GM18507 (cell line): ENCODE measurements around the gene LGI1.

ENCODE experiments used
- DNase-seq: peaks from one replicate; pipeline ENCODE4 v3.0.0; 2011; ENCODE audit warnings: low read depth; ENCODE audit not compliant: insufficient read length; ENCODE audit errors: extremely low spot score
- FAIRE-seq: peaks from 2 replicates; lab custom pipeline; 2011; peaks lifted over from hg19 to GRCh38; lab: Jason Lieb, UNC

LGI1 gene

DNA sequence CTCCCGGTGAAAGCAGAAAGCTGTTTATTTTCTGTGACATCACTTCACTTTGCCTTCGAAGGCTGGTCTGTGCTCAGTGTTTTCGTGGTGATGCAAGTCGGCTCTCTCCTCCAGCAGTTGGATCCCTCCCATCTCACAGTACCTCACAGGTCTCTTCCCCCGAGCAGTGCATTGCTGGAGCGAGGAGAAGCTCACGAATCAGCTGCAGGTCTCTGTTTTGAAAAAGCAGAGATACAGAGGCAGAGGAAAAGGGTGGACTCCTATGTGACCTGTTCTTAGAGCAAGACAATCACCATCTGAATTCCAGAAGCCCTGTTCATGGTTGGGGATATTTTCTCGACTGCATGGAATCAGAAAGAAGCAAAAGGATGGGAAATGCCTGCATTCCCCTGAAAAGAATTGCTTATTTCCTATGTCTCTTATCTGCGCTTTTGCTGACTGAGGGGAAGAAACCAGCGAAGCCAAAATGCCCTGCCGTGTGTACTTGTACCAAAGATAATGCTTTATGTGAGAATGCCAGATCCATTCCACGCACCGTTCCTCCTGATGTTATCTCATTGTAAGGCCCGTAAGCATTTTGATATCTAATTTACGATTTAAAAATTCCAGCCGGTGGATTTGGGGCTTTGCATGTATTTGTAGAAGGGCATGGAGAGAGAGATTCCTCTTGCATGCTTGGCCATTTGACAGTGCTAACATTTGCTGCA lies at the start of gene LGI1:
Gene LGI1, plus strand, starts transcription at position 136 of the 707 bp plus-strand sequence. Its CDS starts 209 bp downstream, at position 345.
- no peak for DNase-seq
- FAIRE-seq, result no peak

DNA sequence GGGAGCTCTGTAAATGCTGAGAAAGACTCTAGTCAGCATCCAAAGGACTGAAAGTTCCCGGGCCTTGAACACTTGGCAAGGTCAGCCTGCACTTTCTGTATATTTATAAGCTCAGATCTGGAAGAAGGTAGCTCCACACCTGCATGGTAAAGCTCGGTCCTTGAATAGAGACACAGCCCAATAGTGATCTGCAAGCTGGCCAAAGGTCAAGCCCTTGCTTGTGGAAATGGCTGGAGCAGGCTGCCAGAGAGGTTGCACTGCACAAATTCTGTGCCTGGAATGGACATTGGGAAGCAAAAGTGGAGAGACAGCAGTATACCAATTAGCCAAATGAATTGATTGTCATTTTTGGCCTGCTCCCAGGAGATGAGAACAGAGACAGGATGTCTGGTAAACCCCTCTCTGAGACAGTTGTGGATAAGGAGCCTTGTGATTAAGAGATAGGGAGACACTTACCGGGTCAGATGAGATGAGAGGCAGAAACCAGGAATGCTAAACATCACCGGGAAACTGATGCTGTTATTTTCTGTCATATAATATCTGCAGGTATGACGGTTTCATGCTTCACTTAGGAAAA lies 47.3 kb upstream of the LGI1 start:
- FAIRE-seq (no peak), DNase-seq (no peak)

DNA sequence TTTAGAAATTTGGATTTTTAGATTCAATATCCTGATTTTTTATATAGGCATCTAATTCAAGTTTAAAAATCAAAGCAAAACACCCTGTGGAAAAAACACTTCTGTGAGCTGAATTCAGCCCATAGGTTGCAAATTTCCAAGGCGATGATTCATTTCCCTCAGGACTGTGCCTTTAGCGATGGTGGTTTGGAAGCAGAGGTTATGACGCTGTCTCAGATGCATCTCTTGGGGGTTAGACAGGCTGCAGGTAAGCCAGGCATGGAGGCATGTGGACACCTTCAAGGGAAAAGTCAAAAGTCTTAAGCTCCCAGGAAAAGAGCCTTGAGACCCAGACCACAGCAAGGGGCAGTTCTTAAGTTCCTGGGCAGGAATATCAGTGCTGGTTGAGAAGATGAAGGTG lies 45.8 kb upstream of the LGI1 start:
- no peak for FAIRE-seq

DNA sequence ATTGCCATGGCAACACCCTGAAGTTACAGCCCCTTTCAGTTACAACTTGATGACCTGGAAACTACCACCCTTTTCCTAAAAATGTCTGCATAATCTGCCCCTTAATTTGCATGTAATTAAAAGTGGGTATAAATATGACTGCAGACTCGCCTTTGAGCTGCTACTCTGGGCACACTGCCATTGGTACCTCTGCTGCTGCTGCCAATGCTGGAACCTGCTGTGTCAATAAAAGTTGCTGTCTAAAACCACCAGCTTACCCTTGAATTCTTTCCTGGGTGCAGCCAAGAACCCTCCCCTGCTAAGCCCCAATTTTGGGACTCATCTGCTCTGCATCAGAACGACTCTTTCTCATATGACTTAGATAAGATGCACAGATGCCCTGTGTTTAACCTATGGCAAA lies 45.1 kb upstream of the LGI1 start:
- FAIRE-seq (no peak), DNase-seq (no peak)

More for the DNA sequence above, 45.8 kb upstream of the LGI1 start:
- no peak for DNase-seq

DNA sequence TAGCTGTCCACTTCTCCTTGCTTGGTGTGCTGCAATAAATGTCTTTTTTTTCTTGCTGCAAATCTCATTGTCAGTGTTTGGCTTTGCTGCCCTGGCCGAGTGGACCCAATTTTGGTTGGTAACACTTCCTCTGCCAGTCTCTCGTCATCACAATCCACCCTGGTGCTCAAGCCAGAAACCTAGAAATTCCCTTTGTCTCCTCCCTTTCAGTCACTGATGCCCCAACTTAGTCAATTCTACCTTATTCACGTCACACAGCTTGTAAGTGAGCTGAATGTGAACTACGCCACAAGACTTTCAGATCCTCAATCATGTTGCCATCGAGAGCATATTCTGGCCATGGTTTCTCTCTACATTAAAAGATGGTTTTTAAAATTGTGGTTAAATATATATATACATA lies 42.4 kb upstream of the LGI1 start:
- DNase-seq, result peak; percentile 32
- FAIRE-seq, result peak; percentile 86

DNA sequence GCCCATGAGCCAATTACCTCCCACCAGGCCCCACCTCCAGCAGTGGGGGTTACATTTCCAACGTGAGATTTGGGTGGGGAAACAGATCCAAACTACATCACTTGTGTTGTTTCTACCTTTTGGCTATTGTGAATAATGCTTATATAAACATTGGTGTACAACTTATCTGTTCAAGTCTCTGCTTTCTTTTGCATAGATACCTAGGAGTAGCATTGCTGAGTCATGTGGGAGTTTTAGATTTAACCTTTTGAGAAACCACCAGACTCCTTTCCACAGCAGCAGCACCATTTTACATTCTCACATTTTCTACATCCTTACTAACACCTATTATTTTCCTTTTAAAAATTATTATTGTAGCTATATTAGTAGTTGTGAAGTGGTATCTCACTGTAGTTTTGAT lies 41.0 kb upstream of the LGI1 start:
- DNase-seq (no peak), FAIRE-seq (peak; percentile 70)

DNA sequence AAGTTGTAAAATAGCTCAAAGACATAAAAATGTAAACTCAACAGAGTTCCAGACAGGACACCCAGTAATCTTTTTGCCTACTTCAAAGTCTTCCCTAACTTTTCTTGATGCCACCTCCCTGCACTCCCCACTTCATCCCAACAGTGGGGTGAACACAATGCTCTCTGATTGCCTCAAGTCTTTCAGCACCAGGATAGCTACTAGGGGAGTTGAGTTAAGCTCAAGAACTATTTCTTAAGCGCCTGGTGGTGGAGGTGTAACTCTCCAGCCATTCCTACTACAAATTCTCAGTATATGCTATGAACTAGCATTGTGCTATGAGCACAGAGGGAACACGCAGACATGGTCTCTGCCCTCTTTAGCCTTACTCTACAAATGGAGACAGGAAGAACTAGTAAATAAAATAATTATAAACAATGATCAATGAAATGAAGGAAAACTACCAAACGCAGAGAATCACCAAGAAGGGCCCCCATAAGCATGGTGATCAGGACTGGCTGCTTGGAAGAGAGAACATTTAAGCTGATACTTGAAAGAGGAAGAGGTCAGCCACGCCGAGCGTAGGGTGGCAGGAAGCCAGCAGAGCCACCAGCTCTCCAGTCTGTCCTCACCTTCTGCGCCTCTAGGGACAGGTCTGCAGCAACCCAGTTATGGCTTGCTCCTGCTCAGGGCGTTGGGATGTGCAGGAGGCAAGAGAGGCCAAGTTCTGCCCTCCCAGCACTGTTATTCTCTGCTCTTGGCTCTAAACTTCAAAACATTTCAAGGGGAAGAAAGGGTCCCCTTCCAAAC lies 38.6 kb upstream of the LGI1 start:
- DNase-seq (no peak), FAIRE-seq (peak; percentile 91)

DNA sequence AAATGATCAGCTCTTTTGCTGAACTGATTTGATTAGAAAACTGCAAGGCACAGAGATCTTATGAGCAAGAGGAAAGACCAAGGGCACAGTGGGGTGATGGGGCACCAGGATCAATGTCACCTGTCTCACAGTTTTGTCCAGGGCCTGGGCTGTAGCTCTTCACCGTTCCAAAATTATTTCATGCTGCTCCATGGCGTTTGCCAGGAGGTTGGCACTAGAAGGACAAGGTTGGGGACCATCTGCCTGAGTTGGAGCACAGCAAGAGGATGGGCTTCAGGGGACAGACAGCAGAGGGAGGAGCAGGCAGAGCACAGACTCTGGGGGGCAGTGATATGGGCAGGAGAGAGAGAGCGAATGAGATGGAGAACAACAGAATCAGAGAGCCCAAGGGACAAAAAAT lies 37.8 kb upstream of the LGI1 start:
- no peak for DNase-seq
- FAIRE-seq, result no peak

DNA sequence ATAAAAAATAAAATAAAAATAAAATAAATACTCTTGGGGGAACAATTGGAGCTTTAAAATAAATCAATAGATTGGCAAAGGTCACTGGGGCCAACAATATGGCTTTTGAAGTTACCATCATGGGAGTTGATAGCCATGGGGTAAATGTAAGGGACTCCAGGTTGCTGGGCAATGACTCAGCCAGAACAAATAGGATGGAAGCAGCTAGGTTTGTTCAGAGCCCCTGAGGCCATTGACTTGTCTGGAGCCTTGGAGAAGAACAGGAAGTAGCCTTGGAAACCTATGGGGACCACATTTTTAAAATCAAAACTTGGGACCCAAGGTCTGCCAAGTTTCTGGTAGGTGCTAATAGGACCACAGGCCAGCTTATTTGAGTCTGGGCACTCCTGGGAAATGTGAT lies 35.2 kb upstream of the LGI1 start:
- DNase-seq (no peak), FAIRE-seq (no peak)

DNA sequence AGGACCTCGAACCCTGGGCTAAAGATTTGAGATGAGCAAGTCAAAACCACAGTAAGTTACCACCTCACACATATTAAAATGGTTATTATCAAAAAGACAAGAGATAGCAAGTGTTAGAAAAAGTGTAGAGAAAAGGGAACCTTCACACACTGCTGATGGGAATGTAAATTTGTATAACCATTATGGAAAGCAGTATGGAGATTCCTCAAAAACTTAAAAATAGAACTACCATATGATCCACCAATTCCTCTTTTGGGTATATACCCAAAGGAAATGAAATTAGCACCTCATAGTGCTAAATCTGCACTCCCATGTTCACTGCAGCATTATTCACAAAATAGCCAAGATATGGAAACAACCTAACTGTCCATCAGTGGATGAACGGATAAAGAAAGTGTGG lies 34.6 kb upstream of the LGI1 start:
- FAIRE-seq (no peak), DNase-seq (no peak)

DNA sequence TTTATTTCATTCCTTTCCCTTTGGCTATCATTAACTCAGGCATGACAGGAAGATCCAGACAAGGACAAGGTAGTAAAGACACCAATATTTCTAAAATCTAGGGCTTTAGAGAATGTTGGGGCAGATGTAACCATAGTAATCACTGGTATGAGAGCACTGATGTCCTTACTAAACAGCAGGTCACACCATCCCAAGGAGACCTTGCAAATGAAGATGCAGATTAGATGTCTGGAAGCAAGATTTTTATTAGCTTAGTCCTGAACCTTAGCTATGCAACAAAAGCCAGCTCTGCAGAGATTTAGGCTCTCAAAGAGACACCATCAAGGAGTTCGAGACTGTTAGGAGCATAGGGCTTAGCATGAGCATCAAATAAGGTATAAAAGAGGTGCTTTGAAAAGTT lies 31.7 kb upstream of the LGI1 start:
- DNase-seq (no peak), FAIRE-seq (no peak)

DNA sequence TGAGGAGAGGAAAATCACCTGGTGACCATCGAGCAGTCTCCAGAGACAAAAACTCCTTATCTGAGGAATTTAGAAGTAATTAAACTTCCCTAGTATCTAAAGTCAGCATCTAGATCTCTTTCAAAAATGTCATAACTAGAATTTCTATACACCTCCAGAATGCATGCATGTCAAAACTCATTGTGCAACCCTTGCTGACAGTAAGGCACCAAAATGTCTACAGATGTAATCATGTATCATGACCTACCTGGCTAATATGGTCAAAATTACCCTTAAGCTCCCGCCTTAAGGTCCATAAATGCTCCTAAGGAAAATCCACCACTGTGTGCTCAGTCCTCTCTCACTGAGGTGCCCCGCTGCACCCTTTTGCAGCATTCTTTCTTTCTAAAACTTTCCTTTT lies 16.4 kb upstream of the LGI1 start:
- no peak for DNase-seq
- FAIRE-seq, result no peak

DNA sequence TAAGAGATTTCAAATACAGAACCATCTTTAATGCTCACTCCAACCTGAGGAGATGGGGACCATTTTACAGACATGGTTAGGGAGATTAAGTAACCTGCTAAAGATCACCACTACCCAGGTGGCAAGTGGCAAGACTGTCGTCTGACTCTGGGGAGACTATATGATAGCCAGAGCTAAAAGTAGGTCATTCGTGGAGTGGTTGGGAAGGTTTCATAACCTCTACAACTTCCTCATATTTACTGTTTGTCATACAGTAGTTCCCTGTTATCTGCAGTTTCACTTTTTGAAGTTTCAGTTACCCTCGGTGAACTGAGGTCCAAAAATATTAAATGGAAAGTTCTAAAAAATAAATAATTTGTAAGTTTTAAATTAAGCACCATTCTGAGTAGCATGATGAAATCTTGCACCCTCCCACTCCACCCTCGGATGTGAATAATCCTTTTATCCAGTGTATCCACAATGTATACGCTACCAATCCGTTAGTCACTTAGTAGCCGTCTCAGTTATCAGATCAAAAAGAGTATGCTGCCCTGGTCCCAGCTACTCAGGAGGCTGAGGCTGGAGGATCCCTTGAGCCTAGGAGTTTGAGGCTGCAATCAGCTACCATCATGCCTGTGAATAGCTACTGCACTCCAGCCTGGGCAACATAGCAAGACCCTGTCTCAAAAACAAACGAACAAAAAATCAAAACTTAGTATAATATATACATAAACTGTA lies 14.9 kb upstream of the LGI1 start:
- peak; percentile 78 for FAIRE-seq
- no peak for DNase-seq

DNA sequence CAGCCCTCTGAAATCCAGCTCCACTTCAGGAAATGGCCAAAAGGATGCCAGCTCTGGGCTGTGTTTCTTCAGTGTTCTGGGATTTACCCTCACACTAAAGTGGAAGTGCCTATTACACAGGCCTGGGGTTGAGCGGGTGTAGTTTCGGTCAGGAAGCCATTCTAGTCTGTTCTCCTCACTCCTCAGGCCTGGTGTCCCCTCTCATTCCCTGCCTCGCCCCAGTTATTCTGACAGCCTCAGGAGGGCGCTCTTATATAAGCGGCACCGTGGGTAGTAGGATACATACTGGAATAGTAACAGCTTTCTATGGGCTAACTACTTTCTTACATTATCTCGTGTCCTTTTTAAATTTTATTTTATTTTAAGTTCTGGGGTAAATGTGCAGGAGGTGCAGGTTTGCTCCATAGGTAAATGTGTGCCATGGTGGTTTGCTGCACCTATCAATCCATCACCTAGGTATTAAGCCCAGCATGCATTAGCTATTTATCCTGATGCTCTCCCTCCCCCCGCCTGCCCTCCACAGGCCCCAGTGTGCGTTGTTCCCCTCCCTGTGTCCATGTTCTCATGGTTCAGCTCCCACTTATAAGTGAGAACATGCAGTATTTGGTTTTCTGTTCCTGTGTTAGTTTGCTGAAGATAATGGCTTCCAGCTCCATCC lies 12.2 kb upstream of the LGI1 start:
- no peak for DNase-seq
- no peak for FAIRE-seq

DNA sequence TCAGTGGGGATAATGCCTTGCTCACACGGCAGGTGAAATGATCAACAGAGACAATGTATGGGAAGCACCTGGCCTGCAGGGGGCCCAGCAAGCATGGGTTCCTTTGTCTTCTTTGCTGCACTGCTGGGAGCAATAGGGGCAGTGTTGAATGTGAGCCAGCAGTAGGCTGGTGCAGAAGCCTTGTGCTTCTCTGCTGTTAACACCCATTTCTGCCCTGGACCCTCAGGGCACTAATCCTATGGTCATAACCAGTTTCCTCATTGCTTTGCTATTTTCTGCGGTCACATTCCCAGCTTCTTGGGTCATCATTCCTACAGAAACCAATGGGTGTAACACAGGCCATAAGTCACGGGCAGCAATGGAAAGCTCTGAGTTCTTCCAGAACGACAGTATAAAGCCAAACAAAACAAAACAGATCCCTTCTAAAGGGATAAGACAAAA lies 10.9 kb upstream of the LGI1 start:
- DNase-seq, result no peak
- no peak for FAIRE-seq

DNA sequence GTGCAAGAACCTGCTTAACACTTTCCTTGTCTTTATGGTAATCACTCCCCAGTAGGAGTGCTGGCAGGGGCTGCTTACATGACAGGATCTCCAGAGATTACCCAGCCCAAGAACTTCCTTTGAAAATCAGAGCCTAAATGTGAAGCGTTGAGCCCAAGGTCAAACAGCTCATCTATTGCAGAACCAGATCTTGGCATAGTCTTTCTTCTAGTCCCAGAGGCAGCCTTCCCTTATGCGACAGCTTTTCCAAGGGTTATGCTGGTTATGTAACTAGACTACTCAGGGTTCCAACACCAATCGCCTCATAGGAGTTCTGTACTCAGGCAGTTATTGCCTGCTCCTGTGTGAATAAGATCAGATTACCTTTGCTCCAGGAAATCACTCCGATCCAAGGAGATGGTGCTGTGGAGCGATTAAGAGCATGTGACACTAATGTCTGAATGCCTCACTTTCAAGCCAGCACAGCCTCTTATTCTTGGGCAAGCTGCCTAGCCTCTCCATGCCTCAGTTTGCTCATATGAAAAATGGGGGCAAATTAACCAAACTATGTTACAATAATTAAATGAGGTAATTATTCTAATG lies 8.4 kb upstream of the LGI1 start:
- no peak for FAIRE-seq
- DNase-seq, result no peak

DNA sequence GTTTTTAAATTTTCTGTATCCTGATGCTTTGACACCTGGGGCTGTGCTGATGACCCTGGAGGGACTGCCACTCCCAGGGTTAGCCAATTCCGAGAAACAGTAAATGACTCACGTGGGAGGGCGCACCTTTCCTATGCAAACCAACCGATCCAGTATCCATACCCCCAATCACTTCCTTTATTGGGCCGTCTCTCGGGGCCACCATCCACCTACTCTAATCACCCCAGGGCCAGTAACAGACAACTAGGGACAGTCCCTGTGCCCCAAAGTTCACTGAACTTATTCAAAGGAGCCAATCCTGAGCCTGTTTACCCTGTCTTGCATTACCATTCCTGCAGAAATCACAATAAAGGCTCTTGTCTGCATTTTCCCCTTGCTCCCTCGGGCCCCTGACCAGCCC lies 6.6 kb upstream of the LGI1 start:
- FAIRE-seq (no peak), DNase-seq (no peak)

DNA sequence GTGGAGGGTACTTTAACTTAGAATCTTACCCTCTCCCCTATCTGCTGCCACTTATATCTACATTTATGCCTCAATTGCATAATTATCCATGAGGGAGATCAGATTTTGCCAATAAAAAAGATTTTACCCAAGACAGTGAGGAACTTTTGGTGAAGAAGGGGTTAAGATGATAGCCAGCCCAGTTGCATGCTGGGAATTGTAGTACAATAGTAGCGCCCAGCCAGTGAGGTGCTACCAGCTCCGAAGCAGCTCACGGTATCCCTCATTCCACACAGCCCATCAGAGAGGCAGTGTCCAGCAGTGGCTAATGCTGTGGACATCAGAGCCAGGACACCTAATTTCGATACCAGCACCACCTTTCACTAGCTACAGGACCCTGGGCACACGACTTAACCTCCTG lies 5.9 kb upstream of the LGI1 start:
- DNase-seq (no peak), FAIRE-seq (no peak)

DNA sequence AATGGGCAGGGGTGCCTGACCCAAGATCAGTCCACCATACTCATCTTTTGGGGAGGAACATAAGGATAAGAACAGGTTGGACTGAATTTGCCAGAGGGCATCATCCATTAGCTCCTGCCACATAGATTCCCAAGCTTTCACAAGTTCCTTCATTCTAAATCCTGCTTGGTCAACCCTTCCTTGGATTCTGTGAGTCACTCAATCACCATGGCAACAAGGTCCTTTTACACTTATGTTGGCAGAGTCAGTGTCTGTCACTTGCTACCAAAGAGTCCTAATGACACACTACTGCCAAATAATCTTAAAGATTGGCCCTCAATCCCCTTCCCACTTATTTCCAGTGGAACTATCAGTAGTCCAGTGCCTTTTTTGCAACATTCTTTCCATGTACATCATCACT lies 5.0 kb upstream of the LGI1 start:
- no peak for DNase-seq
- FAIRE-seq, result no peak
